C4-2B (cell line): ENCODE measurements around the gene SYNDIG1.

Experiments
- H3K27ac ChIP-seq: fragments of 450-650 bp; 2 replicates; pipeline ENCODE4 v1.5.1; 2017
- CTCF ChIP-seq: fragments of 450-650 bp; conservative IDR thresholded peaks from 2 replicates; pipeline ENCODE4 v1.5.1; 2017; ENCODE audit warnings: mild to moderate bottlenecking
- ZFX ChIP-seq: fragments of 450-650 bp; IDR thresholded peaks from 2 replicates; pipeline ENCODE4 v1.6.1; 2017

Gene SYNDIG1

GRCh38 chr20:24578567-24579415 lies 109.4 kb downstream of the SYNDIG1 start:
- H3K27ac ChIP-seq, result no peak overlapping the region
- TF ChIP-seq ZFX (no peak), CTCF (no peak)

GRCh38 chr20:24579475-24579874 lies 110.0 kb downstream of the SYNDIG1 start:
- no peak for TF ChIP-seq CTCF
- TF ChIP-seq ZFX, result no peak
- H3K27ac ChIP-seq, result no peak overlapping the region

- TF ChIP-seq ZFX (no peak), CTCF (no peak)
- no peak overlapping the region for H3K27ac ChIP-seq
Observed at GRCh38 chr20:24580006-24580405, 110.6 kb downstream of the SYNDIG1 start.

- TF ChIP-seq ZFX (no peak), CTCF (no peak)
- no peak overlapping the region for H3K27ac ChIP-seq
Observed at GRCh38 chr20:24580855-24581254, 111.4 kb downstream of the SYNDIG1 start.

- no peak overlapping the region for H3K27ac ChIP-seq
- no peak for TF ChIP-seq ZFX
Observed at GRCh38 chr20:24581443-24582170, 112.2 kb downstream of the SYNDIG1 start.

GRCh38 chr20:24582373-24583168 lies 113.1 kb downstream of the SYNDIG1 start:
- TF ChIP-seq CTCF, result no peak
- TF ChIP-seq ZFX, result no peak
- H3K27ac ChIP-seq, result no peak overlapping the region

- no peak overlapping the region for H3K27ac ChIP-seq
- TF ChIP-seq ZFX, result no peak
- TF ChIP-seq CTCF, result no peak
Observed at GRCh38 chr20:24583169-24583792, 113.9 kb downstream of the SYNDIG1 start.
